Lung (tissue), 12 donors: ENCODE measurements around the gene OR6C76. TPM values are rescaled to one million over a fixed set of nuclear protein-coding genes. Genes with fewer than 3 reads are reported as not detected.
A peak's percentile ranks its signal among the peaks of the same experiment; 100 is the strongest.
"Not testable (repeated sequence)": the region's sequence is repeated elsewhere in the genome, so short reads cannot be mapped to it uniquely, and the experiment has no call there.

ENCODE experiments used
- ATAC-seq: fragments of 200-7000 bp; cut with Tn5 transposase; one replicate; pipeline ENCODE4 v1.9.1; 2020; ENCODE audit warnings: moderate number of reproducible peaks; ENCODE audit not compliant: insufficient read depth, low FRiP score
- DNase-seq, 3 donors: peaks; one replicate each; pipeline ENCODE4 v3.0.0-alpha.2; 2013 to 2017
- H3K27ac ChIP-seq, 2 donors: one replicate each; pipeline ENCODE4 v1.5.1; 2013; ENCODE audit warnings: mild to moderate bottlenecking in 2 of 2, moderate library complexity in 2 of 2, control low read depth in 1 of 2, inconsistent platforms in 1 of 2, low read depth in 1 of 2, low read length in 1 of 2
- H3K27me3 ChIP-seq, 3 donors: one replicate each; pipeline ENCODE4 v1.5.1; 2013; ENCODE audit warnings: low read length in 2 of 3; ENCODE audit not compliant: control insufficient read depth in 3 of 3, insufficient read depth in 3 of 3
- H3K36me3 ChIP-seq, 4 donors: one replicate each; pipeline ENCODE4 v1.5.1; 2013; ENCODE audit warnings: low read length in 4 of 4, mild to moderate bottlenecking in 1 of 4, moderate library complexity in 1 of 4; ENCODE audit not compliant: control insufficient read depth in 4 of 4, insufficient read depth in 4 of 4
- H3K4me1 ChIP-seq, 5 donors: one replicate each; pipeline ENCODE4 v1.5.1; 2013; ENCODE audit warnings: low read length in 5 of 5, mild to moderate bottlenecking in 2 of 5, moderate library complexity in 1 of 5; ENCODE audit not compliant: control insufficient read depth in 5 of 5, insufficient read depth in 5 of 5
- H3K4me3 ChIP-seq: one replicate; pipeline ENCODE4 v1.5.1; 2013; ENCODE audit warnings: mild to moderate bottlenecking, control low read depth, moderate library complexity
- H3K9ac ChIP-seq, 2 donors: one replicate each; pipeline ENCODE4 v1.5.1; 2013; ENCODE audit warnings: low read length in 2 of 2, control low read depth in 1 of 2; ENCODE audit not compliant: insufficient read depth in 1 of 2
- H3K9me3 ChIP-seq, 4 donors: one replicate each; pipeline ENCODE4 v1.5.1; 2013; ENCODE audit warnings: low read length in 3 of 4, mild to moderate bottlenecking in 1 of 4, moderate library complexity in 1 of 4; ENCODE audit not compliant: control insufficient read depth in 4 of 4, insufficient read depth in 3 of 4
- WGBS, 2 donors: extraction: QIAGEN DNeasy Blood & Tissue Kit; methylation state at CpG; one replicate each; pipeline ENCODE4 v1.1.7; 2013; 5-methylcytosine and 5-hydroxymethylcytosine counted together
- polyA plus RNA-seq, 2 donors: library from polyadenylated mRNA; stranded (reverse); fragments of 200-250 nt; gene quantifications; one replicate each; pipeline ENCODE4 v1.2.1, GENCODE V29; 2013
- total RNA-seq, 2 donors: library from RNA; depleted of rRNA in 1 of 2; stranded (reverse); fragments of >200 nt in 1 of 2; gene quantifications; one replicate each; pipeline ENCODE4 v1.2.1, GENCODE V29; 2014 to 2021
- TF ChIP-seq, protein P1 (sequence below): IDR thresholded peaks from 2 replicates; pipeline ENCODE4 v1.5.1; 2012; ENCODE audit warnings: mild to moderate bottlenecking; ENCODE audit errors: control extremely low read depth, extremely low read depth
- donor health status: control.
- donor health status: control.
- donor health status: Bipolar disorder and iron deficiency.
- donor health status: healthy.
- donor health status: DM: yes; HTN: yes; CAD: no.

The OR6C76 gene
- total and polyA plus RNA-seq, 4 donors = not detected

DNA sequence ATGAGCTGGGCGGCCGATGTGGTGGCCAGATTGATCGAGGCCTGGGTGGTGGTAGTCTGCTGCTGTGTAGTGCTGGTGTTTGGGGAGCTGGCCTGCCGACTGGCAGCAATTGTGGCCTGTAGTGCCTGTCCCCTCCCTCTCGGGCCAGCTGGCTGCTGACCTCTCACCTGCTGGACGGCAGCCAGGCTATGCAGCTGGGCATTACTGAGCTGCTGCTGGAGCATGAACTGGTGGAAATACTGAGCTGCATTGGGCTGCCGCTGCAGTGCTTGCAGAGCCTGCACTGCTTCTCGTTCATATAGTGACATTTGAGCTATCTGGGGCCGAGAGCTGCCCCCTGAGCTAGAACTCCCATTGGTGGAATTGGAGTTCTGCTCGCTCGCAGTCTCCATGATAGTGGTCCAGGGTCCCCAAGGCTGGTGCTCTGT, 11.6 kb upstream of the OR6C76 start:
- 57 to 70% methylated on average over 10 to 11 of the region's 11 CpGs for WGBS, 2 donors
- DNase-seq (peak in 2 of 3 donors; percentile 8 to 20), ATAC-seq (peak; percentile 27)
- H3K9me3 ChIP-seq, H3K27ac ChIP-seq, H3K27me3 ChIP-seq, H3K4me1 ChIP-seq, H3K9ac ChIP-seq, H3K4me3 ChIP-seq, H3K36me3 ChIP-seq: not testable (repeated sequence)

DNA sequence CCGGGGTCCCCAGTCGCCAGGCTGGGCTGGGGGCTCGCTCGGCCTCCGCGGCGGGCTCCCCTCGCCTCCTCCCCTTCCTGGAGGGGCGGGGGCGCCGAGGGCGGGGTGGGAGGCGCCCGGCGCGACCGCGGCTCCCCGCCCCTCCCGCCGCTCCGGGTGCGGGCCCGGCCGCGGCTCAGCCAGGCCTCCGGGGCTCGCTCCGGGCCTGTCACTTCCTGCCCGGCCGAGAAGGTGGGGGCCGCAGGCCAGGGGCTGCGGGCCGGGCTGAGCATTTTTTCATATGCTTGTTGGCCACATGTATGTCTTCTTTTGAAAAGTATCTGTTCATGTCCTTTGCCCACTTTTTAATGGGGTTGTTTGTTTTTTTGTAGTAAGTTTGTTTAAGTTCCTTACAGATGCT, 11.2 kb upstream of the OR6C76 start:
- not testable (repeated sequence) for H3K9ac ChIP-seq, H3K9me3 ChIP-seq, DNase-seq, H3K27me3 ChIP-seq, H3K4me1 ChIP-seq, H3K36me3 ChIP-seq, H3K27ac ChIP-seq, H3K4me3 ChIP-seq
- peak; percentile 82 for ATAC-seq
- WGBS, 2 donors = 8 to 27% methylated on average over 3 to 11 of the region's 34 CpGs

DNA sequence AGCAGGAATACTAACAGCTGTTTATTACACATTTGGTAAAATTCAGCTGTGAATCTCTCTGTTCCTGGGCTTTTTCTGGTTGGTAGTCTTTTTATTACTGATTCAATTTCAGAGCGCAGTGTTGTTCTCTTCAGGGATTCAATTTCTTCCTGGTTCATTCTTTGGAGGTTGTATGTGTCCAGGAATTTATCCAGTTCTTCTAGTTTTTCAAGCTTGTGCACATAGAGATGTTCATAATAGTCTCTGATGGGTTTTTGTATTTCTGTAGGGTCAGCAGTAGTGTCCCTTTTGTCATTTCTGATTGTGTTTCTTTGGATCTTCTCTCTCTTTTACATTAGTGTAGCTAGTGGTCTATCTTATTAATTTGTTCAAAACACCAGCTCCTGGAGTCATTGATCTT, 9.1 kb upstream of the OR6C76 start:
- TF ChIP-seq, protein P1, sequence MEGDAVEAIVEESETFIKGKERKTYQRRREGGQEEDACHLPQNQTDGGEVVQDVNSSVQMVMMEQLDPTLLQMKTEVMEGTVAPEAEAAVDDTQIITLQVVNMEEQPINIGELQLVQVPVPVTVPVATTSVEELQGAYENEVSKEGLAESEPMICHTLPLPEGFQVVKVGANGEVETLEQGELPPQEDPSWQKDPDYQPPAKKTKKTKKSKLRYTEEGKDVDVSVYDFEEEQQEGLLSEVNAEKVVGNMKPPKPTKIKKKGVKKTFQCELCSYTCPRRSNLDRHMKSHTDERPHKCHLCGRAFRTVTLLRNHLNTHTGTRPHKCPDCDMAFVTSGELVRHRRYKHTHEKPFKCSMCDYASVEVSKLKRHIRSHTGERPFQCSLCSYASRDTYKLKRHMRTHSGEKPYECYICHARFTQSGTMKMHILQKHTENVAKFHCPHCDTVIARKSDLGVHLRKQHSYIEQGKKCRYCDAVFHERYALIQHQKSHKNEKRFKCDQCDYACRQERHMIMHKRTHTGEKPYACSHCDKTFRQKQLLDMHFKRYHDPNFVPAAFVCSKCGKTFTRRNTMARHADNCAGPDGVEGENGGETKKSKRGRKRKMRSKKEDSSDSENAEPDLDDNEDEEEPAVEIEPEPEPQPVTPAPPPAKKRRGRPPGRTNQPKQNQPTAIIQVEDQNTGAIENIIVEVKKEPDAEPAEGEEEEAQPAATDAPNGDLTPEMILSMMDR = no peak

DNA sequence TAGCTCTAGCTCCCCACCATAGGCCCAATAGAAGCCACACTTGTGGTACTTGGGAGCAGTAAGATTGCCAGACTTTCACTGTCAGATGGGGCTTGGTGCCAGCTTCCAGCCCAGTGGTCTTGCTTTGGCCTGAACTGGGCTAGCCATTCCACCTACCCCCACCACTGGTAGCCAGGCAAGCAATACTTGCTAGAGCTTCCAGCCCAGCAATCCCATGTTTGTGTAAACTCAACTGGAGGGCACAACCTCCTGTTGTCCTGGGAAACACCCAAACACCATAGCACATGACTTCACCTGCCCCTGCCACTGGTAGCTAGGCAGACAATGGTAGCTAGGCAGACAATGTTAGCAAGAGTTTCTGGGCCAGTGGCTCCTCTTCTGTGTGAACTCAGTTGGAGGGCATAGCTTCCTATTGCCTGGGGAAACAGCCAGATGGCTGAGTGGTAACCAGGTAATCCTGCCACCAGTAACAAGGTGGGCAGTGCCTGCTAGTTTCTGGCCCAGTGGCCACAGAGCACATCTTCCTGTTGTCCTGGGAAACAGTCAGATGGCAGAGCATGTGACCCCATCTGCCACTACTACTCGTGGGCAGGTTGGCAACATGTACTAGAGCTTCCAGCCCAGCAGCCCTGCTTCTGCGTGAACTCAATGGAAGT, 5.6 kb upstream of the OR6C76 start:
- H3K4me3 ChIP-seq = no peak overlapping the region
- no peak overlapping the region for H3K9ac ChIP-seq
- peaks cover 0 to 11% (median 6%) of the 10 kb centered on the region in 3 donors for H3K27me3 ChIP-seq
- DNase-seq (no peak), ATAC-seq (no peak)
- no peaks in the 10 kb centered on the region for H3K4me1 ChIP-seq
- TF ChIP-seq, protein P1 = no peak
- no peak overlapping the region for H3K27ac ChIP-seq
- peaks cover 0 to 2% (median 0%) of the 10 kb centered on the region in 4 donors for H3K9me3 ChIP-seq
- no peaks in the 10 kb centered on the region for H3K36me3 ChIP-seq
- WGBS, 2 donors = 80 to 87% methylated on average over 2 of the region's 2 CpGs

More for the DNA sequence above, 9.1 kb upstream of the OR6C76 start:
- no peak for DNase-seq
- no peaks in the 10 kb centered on the region for H3K36me3 ChIP-seq
- H3K27me3 ChIP-seq = no peaks in the 10 kb centered on the region
- H3K9me3 ChIP-seq = peaks cover 0 to 2% (median 0%) of the 10 kb centered on the region in 4 donors
- H3K9ac ChIP-seq = no peak overlapping the region
- no peaks in the 10 kb centered on the region for H3K4me1 ChIP-seq
- no peak overlapping the region for H3K4me3 ChIP-seq
- WGBS, 2 donors = 96 to 100% methylated on average over 1 of the region's 1 CpG
- no peak overlapping the region for H3K27ac ChIP-seq
- no peak for ATAC-seq
